SKM-1 treated with dmso at 0.1 percent for 144 hours (cell line): ENCODE measurements around the gene NAALADL1.

ENCODE experiments used
- DNase-seq: peaks from one replicate; lab custom pipeline; 2025; ENCODE audit not compliant: unreplicated experiment; lab: John Stamatoyannopoulos, UW

NAALADL1 gene, protein sequence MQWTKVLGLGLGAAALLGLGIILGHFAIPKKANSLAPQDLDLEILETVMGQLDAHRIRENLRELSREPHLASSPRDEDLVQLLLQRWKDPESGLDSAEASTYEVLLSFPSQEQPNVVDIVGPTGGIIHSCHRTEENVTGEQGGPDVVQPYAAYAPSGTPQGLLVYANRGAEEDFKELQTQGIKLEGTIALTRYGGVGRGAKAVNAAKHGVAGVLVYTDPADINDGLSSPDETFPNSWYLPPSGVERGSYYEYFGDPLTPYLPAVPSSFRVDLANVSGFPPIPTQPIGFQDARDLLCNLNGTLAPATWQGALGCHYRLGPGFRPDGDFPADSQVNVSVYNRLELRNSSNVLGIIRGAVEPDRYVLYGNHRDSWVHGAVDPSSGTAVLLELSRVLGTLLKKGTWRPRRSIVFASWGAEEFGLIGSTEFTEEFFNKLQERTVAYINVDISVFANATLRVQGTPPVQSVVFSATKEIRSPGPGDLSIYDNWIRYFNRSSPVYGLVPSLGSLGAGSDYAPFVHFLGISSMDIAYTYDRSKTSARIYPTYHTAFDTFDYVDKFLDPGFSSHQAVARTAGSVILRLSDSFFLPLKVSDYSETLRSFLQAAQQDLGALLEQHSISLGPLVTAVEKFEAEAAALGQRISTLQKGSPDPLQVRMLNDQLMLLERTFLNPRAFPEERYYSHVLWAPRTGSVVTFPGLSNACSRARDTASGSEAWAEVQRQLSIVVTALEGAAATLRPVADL

DNA sequence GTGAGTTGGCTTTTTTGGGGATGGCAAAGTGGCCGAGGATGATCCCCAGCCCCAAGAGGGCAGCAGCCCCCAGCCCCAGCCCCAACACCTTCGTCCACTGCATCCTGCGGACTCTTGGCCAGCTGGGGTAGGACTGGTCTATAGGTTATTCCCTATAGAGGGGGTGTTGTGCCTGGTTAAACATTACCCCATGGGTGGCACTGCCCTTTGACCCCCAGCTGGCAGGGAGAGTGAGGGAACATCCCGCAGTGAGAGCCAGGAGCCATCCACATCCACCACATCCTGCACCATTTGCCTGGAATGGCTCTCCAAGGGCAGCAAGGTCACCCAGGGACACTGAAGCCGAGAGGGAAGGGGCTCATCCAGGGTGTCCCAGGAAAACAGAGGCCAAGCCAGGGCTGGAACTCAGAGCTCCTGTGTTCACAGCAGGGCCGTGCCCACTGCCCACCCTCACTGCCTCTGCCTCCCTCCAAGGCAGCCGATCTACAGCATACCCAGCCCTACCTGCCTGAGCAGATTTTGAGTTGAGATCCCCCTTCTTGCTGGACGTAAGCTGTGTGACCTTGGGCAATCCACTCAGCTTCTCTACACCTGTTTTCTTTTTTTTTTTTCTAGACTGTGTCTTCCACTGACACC is at the start of gene NAALADL1:
NAALADL1 (minus strand) TSS at position 135 of the 636 bp plus-strand sequence; CDS start at position 103, 32 bp downstream.
- DNase-seq: no peak

DNA sequence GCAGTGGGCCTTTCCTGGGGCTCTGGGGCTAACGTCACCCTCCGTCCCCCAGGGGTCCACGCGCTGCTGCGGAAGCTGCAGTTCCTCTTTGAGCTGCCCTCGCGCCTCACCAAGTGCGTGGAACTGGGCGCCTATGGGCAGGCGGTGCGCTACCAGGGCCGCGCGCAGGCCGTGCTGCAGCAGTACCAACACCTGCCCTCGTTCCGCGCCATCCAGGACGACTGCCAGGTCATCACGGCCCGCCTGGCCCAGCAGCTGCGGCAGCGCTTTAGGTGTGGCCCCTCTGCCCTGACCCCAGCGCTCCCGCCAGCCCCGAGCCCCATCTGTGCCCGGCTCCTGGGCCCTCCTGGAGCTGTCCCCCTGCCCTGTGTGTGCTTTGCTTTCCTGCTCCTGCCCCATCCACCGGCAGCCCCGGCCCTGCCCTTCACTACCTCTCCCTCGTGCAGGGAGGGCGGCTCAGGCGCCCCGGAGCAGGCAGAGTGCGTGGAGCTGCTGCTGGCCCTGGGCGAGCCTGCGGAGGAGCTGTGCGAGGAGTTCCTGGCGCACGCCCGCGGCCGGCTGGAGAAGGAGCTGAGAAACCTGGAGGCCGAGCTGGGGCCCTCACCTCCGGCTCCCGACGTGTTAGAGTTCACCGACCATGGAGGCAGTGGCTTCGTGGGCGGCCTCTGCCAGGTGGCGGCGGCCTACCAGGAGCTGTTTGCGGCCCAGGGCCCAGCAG is 49.6 kb upstream of the NAALADL1 start:
- DNase-seq: no peak

DNA sequence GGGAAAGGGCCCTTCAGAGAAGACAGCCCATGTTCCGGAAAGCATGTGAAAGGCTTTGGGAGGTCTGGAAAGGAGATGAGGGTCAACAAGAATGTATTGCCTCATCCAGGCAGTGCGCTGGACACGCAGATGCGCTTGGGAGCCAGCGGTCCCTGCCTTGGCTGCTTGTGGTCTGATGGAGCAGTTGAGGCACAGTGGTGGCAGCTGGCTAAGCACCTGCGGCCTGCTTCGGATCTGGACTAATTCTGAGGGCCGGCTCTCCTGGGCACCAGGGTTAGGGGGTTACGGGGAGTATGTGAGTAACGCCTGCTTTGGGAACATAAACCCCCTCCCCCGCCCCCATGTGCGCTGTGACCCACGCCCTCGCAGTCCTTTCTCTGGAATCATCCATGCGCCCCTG is 48.7 kb upstream of the NAALADL1 start:
- no peak for DNase-seq

DNA sequence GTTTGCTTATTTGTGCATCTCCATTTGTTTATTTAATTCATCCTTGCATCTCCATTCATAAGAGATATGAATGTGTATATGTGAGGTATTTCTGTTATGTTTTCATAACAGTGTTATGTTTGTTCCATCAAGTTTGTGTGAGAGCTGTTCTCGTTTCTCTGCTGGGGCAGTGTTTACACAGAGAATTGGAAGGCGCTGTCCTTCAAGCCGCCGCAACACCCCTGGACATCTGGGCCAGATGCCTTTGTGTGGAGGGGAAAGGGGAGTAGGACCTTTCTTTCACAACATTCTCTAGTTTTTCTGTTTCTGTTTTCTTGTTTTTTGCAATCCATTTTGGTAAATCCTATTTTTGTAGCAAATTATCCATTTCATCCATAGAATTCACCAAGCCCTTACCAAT is 46.3 kb upstream of the NAALADL1 start:
- no peak for DNase-seq

DNA sequence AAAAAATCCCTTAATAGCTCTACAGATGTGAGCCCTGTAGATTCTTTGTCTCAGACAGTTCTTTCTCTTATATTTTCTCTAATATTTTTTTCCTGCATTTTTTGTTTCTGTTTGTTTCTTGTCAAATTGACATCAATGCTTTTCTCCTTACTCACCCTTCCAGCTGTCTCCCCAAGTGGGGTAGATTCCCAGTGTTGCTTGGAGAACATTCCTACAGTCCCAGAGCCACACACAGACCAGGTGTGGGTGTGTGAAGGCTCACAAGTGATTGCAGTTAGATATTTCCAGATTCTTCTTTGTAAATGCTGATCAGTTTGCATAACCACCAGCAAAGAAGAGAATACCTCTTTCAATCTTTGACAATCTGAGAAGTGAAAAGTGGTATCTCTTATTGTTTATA is 45.1 kb upstream of the NAALADL1 start:
- no peak for DNase-seq

DNA sequence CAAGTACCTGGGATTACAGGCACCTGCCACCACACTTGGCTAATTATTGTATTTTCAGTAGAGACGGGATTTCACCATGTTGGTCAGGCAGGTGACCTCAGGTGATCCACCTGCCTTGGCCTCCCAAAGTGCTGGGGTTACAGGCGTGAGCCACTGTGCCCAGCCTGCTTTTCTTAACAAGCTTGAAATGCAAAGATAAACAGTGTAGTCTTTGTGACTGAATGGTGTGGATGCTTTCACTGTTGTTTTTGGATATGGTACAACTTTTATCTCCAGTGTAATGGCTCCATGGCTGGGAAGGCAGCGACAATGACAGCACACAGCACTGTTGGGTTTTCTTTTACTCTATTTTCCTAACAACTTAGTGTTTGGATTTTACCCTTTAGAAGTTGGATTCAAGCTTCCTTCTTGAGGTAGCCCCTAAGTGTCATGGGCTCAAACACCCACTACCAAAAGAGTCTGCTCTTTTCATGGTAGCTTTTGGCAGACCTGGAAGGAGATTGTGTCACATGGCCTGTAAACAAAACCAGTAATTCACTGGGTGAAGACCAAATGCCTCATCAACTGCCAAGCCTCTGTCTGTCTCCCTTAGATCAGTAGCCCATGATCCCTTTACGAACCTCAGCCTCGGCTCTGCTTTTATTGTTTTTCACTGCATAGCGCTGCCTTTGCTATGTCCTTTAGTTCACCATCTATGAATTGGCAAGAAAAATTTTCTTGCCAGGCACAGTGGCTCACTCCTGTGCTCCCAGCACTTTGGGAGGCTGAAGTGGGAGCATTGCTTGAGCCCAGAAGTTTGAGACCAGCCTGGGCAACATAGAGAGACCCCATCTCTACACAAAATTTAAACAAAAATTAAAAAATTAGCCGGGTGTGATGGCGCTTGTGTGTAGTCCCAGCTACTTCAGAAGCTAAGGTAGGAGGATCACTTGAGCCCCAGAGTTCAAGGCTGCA is 44.1 kb upstream of the NAALADL1 start:
- no peak for DNase-seq

DNA sequence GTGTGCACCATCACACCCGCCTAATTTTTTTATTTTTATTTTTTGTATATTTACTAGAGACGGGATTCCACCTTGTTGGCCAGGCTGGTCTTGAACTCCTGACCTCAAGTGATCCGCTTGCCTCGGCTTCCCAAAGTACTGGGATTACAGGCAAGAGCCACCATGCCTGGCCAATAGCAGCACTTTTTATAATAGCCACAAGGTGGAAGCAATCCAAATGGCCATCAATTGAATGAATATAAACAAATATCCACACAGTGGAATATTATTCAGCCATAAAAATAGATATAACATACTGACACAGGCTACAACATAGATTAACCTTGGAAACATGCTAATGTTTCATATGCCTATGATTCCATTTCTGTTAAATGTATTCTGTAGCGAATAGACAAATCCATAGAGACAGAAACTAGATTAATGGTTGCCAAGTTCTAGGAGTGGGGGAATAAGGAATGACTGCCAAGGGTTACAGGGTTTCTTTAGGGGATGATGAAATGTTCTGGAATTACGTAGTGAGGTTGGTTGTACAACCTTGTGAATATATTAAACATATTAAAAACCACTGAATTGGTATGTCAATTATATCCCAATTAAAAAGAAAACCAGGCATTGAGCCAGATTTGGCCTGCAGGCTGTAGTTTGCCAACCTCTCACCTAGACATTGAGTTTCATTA is 42.5 kb upstream of the NAALADL1 start:
- no peak for DNase-seq

DNA sequence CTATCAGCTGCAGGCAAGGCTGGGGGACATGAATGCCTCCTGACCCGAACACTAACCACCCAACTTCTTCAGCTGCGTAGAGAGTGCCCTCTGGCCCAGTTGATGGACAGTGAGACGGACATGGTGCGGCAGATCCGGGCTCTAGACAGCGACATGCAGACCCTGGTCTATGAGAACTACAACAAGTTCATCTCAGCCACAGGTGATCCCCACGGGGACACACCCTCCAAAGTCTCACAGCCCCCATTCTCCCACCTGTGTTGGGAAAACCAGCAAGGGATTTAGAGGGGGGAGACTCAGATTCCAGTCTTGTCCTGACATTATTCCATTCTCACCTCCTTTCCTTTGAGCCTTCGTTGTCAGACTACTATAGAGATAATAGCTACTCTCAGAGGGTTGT is 38.6 kb upstream of the NAALADL1 start:
- no peak for DNase-seq

DNA sequence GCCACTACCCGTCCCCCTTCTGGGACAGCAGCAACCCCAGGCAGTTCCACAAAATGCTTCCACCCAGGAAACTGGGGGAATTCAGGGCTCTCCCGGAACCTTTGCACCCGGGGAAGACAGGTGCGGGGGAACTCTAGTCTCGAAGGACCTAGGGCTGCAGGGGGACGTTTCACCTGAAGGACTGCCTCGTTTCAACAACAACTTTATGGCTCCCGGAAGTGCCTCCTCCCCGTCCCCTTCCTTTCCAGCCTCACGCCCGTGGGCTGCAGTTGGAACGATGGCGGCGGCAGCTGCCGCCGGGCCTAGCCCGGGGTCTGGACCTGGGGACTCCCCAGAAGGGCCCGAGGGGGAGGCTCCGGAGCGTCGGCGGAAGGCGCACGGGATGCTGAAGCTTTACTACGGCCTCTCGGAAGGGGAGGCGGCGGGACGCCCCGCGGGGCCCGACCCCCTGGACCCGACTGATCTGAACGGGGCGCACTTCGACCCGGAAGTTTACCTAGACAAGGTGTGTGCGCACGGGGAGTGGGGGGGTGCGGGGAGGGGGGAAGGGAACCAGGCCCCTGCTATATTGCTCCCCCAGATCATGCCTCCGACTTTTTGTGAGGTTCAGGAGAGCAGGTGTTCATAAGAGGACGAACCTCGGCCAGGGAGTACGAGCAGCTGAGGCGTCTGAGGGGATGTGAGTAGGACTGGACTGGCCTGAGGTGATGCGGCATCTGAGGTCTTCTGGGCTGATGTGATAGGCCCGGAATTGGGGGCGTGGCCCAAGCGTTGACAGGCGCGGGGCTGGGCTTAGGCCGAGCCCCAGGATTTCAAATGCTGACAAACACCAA is 37.8 kb upstream of the NAALADL1 start, which contains the start of gene VPS51:
VPS51 (plus strand) TSS at position 241 of the 833 bp plus-strand sequence; CDS start at position 278, 37 bp downstream.
- DNase-seq: peak; percentile 85

DNA sequence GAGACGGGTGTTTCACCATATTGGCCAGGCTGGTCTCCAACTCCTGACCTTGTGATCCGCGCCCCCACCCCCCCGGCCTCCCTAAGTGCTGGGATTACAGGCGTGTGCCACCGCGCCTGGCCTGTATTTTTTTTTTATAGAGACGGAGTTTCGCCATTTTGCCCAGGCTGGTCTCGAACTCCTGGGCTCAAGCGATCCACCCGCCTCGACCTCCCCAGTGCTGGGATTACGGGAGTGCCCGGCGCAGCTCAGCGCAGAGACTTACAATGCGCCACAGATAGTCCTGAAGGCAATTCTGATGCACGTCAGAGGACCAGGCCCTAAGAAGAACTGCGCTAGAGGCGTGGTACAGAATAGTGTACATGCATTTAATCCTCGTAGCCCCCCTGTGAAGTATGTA is 37.1 kb upstream of the NAALADL1 start:
- no peak for DNase-seq

DNA sequence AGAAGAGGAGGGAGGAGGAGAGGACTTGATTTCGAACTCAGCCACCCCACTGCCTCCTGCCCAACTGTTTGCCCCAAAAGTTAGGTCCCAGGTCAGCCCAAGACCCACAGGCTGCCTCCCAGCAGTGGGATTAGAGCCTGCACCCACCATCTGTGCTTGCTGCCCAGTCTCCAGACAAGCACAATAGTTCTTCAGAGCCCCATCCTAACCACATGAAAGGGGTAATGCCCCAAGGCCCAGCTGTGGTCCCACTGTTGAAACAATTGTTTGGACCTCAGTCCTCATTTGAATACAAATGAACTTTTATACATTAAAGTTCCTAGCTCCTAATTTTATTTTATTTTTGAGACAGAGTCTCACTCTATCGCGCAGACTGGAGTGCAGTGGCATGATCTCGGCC is 32.3 kb upstream of the NAALADL1 start:
- DNase-seq: no peak

DNA sequence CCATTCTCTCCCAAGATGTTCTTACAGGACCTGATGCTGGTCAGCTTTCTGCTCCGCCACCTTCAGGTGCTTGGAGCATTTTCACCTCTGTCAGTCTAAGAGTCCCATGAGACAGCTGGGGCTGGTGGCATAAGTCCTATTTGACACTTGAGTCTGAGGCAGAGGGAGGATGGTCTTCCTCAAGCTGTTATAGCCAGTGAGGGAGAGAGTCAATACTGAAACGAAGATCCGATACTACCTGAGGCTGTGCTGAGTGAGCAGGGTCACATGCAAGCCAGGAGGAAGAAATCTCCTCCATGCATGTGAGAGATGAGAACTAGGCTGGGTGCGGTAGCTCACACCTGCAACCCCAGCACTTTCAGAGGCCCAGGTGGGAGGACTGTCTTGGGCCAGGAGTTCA is 31.3 kb upstream of the NAALADL1 start:
- DNase-seq: no peak

DNA sequence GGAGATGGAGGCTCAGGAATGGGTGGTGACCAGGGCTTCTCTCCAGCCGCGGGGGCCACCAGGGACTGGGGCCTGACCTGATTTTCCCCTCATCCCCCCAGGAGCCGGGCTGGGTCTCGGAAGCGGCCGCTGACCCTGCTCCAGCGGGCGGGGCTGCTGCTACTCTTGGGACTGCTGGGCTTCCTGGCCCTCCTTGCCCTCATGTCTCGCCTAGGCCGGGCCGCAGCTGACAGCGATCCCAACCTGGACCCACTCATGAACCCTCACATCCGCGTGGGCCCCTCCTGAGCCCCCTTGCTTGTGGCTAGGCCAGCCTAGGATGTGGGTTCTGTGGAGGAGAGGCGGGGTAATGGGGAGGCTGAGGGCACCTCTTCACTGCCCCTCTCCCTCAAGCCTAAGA is 29.5 kb upstream of the NAALADL1 start:
- DNase-seq: no peak

DNA sequence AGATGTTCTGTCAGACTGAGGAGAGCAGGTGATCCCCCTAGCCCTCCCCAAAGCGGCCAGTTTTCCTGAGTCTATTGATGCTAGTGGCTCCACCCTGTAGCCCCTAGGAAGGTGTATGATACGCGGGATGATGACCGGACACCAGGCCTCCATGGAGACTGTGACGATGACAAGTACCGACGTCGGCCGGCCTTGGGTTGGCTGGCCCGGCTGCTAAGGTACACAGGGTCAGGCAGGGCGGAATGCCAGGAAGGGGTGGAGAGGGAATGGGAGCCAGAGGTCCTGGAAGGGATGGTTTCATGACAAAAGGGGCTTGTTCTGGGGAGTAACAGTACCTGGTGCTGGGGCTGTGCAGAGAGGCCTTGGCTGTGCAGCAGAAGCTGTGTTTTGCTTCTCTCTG is 28.9 kb upstream of the NAALADL1 start:
- DNase-seq: no peak

DNA sequence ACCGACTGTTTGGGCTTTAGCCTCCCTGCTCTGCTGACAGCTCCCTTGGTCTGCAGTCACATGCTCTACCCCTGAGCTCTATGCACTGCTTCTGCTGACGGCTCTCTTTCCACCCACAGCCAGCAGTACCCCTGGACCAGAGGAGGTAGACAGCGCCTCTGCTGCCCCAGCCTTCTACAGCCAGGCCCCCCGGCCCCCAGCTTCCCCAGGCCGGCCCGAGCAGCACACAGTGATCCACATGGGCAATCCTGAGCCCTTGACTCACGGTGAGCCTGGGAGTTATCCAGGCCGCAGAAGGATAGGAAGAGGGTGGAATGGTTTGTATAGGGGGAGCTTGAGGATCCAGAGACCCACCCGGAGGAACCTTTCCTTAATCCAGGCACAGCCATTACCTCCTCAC is 28.5 kb upstream of the NAALADL1 start:
- DNase-seq: no peak

DNA sequence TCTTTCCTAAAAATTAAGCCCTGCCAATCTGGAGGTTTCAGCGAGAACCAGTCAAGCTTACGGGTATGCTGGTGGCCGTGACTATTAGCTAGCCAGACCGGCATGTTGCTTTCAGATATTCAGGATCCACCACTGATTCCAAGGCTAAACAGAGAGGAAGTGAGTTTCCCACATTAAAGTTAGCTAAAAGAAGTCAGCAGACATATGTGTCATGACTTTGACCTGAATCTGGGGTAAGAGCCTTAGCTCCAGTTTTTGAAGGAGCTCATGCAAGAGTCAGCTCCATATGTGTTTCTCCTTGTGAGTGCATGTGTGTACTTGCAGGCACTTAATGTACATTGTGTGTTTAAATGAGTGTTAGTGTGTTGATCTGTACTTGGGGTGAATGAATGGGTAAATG is 27.1 kb upstream of the NAALADL1 start:
- no peak for DNase-seq

DNA sequence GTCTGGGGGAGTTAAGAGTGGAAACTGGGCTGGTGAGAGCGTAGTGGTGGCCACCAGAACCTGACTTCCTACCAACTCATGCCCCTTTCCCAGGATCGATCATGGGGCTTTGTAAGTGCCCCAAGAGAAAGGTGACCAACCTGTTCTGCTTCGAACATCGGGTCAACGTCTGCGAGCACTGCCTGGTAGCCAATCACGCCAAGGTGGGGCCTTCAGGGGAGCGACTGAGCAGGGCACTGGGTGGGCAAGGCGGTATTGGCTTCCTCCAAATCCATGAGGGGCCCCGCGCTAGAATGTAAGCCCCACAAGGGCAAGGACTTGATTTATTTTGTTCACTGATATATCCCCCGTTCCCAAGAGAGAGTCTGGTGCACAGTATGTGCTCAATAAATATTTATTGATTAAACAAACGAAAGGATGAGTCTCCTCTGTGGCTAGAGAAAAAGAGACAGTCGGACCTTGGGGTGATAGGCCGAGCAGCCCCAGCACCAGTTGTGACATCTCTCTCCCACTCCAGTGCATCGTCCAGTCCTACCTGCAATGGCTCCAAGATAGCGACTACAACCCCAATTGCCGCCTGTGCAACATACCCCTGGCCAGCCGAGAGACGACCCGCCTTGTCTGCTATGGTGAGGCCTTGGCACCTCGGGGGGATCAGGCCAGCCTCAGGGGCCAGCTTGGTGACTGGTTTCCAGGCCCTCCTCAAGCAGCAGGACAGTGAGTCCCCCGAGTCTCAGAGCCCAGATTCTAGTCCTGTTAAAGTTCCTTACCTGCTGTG is 26.4 kb upstream of the NAALADL1 start:
- DNase-seq: no peak
